Epithelial cell of proximal tubule (primary cell): ENCODE measurements around the gene SEPTIN10. TPM values are rescaled to one million over a fixed set of nuclear protein-coding genes. Genes with fewer than 3 reads are reported as not detected.

Source experiments
- DNase-seq: peaks from one replicate; pipeline ENCODE4 v3.0.0-alpha.2; 2011; ENCODE audit warnings: low read depth
- H3K4me3 ChIP-seq: 2 replicates; pipeline ENCODE4 v1.5.1; 2011; ENCODE audit warnings: low read depth, mild to moderate bottlenecking, low read length
- total RNA-seq: library from RNA; depleted of rRNA; stranded (reverse); fragments of >200 nt; gene quantifications from 2 replicates; pipeline ENCODE4 v1.2.3, GENCODE V29; 2015
- TF ChIP-seq, protein P1 (sequence below): conservative IDR thresholded peaks from 2 replicates; pipeline ENCODE4 v1.5.1; 2012; ENCODE audit warnings: low read depth, mild to moderate bottlenecking, low read length

Gene SEPTIN10
- total RNA-seq, 1 donor from 2014 or later = 80.6 TPM

DNA sequence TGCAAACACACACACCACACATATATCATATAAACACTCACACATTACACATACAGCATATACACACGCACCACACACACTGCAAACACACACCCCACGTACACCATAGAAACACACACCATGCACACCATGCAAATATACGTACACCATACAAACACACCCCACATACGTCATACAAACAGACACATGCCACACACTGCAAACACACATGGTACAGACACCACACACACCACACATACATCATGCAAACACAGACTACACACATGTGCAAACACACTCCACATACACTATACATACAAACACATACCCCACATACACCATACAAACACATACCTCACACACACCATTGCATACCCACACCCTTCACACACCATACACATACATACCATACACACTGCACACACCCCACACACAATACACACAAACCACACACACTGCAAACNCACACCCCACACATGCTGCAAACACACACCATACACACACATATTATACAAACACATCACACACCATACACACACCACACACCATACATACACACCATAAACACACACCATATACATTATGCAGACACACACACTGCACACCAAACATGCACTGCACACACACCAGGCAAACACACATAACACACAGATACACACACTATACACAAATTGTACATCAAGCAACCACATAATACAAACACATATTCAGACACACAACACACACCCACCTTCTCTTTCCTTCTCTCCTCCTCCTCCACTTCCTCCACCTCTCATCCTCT lies 120.4 kb downstream of the SEPTIN10 start:
- TF ChIP-seq, protein P1, sequence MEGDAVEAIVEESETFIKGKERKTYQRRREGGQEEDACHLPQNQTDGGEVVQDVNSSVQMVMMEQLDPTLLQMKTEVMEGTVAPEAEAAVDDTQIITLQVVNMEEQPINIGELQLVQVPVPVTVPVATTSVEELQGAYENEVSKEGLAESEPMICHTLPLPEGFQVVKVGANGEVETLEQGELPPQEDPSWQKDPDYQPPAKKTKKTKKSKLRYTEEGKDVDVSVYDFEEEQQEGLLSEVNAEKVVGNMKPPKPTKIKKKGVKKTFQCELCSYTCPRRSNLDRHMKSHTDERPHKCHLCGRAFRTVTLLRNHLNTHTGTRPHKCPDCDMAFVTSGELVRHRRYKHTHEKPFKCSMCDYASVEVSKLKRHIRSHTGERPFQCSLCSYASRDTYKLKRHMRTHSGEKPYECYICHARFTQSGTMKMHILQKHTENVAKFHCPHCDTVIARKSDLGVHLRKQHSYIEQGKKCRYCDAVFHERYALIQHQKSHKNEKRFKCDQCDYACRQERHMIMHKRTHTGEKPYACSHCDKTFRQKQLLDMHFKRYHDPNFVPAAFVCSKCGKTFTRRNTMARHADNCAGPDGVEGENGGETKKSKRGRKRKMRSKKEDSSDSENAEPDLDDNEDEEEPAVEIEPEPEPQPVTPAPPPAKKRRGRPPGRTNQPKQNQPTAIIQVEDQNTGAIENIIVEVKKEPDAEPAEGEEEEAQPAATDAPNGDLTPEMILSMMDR = no peak
- no peak for DNase-seq
- H3K4me3 ChIP-seq = no peak overlapping the region

Other genes starting within 250 kb of the SEPTIN10 start
- gene SOWAHC, start 398 bp upstream of the SEPTIN10 start, total RNA-seq = 9.2 and 22.5 TPM in 2 replicates
- gene RGPD5, start 180.3 kb upstream of the SEPTIN10 start, total RNA-seq = 7.6 and 7.7 TPM in 2 replicates